HCT116 (cell line): ENCODE results near the gene FRMD3. TPM values are rescaled to one million over a fixed set of nuclear protein-coding genes. Genes with fewer than 3 reads are reported as not detected.

Experiments used
- ATAC-seq: fragments of 200-7000 bp; cut with Tn5 transposase; 2 replicates; pipeline ENCODE4 v1.9.1; 2020; ENCODE audit warnings: mild to moderate bottlenecking, moderate library complexity
- BruUV-seq: library from RNA; stranded (reverse); fragments of 400-500 nt; replicated peaks from 2 replicates; lab custom pipeline; 2021; lab: Mats Ljungman, UMichigan
- CTCF ChIA-PET: fragments of 300-600 bp; sonication (Branson Sonifier 250); formaldehyde crosslinking; loops from one replicate; lab custom pipeline; 2021; ENCODE audit warnings: antibody characterized with exemption; lab: Charles Lee
- POLR2A ChIA-PET: fragments of 300-600, 350-600 bp; sonication (Branson Sonifier 250); formaldehyde crosslinking; loops from one replicate; lab custom pipeline; 2021; ENCODE audit warnings: antibody characterized with exemption; lab: Charles Lee
- RAD21 ChIA-PET, 2 experiments: fragments of 300-600 bp; sonication (Branson Sonifier 250); formaldehyde crosslinking; loops; one replicate each; lab custom pipeline; 2023; ENCODE audit warnings: low total read pairs in 2 of 2; ENCODE audit not compliant: uncharacterized antibody in 2 of 2, unreplicated experiment in 2 of 2, low non-redundant PET in 1 of 2; lab: Charles Lee
- DNase-seq: peaks from one replicate; pipeline ENCODE4 v3.0.0-alpha.2; 2010; ENCODE audit warnings: low read depth, low spot score
- H2AFZ ChIP-seq: fragments of 200-600 bp; shearing (Covaris generic), sonication (generic); 2 replicates; pipeline ENCODE4 v1.6.1; 2017; ENCODE audit warnings: low read depth, mixed run types, mixed read lengths, antibody characterized with exemption, low read length; ENCODE audit not compliant: poor library complexity, severe bottlenecking
- H3K27ac ChIP-seq: 2 replicates; pipeline ENCODE4 v1.5.1; 2012; ENCODE audit warnings: low read depth, low read length
- H3K27me3 ChIP-seq: fragments of 200-600 bp; sonication (generic); 2 replicates; pipeline ENCODE4 v1.6.1; 2016; ENCODE audit warnings: mixed run types, low read length, mixed read lengths; ENCODE audit not compliant: insufficient read depth
- H3K36me3 ChIP-seq, 2 experiments: fragments of 200-500 bp in 1 of 2; fragments of 200-600 bp in 1 of 2; sonication (Bioruptor generic) in 1 of 2; sonication (generic) in 1 of 2; 2 replicates each; pipeline versions ENCODE4 v1.5.1 to v1.6.1; 2014 to 2016; ENCODE audit warnings: low read length in 2 of 2, inconsistent platforms in 1 of 2, mixed read lengths in 1 of 2, mixed run types in 1 of 2; ENCODE audit not compliant: insufficient read depth in 2 of 2, control insufficient read depth in 1 of 2
- H3K4me1 ChIP-seq, 2 experiments: fragments of 200-600 bp in 1 of 2; sonication (generic) in 1 of 2; 2 replicates each; pipeline versions ENCODE4 v1.5.1 to v1.6.1; 2012 to 2017; ENCODE audit warnings: low read length in 2 of 2, inconsistent platforms in 1 of 2, mild to moderate bottlenecking in 1 of 2, mixed read lengths in 1 of 2, mixed run types in 1 of 2, moderate library complexity in 1 of 2; ENCODE audit not compliant: insufficient read depth in 2 of 2, control insufficient read depth in 1 of 2
- H3K4me2 ChIP-seq: fragments of 200-600 bp; sonication (generic); 2 replicates; pipeline ENCODE4 v1.6.1; 2017; ENCODE audit warnings: mixed run types, low read length, mixed read lengths
- H3K4me3 ChIP-seq, 2 experiments: fragments of 200-600 bp in 1 of 2; sonication (generic) in 1 of 2; replicated peaks in 1 of 2; 2 replicates each; pipeline ENCODE4 v1.5.1; 2011 to 2016; ENCODE audit warnings: low read length in 2 of 2, control low read depth in 1 of 2, low read depth in 1 of 2, mild to moderate bottlenecking in 1 of 2, mixed read lengths in 1 of 2, mixed run types in 1 of 2
- H3K79me2 ChIP-seq: fragments of 200-600 bp; sonication (generic); 2 replicates; pipeline ENCODE4 v1.6.1; 2017; ENCODE audit warnings: mild to moderate bottlenecking, mixed run types, low read length, moderate library complexity, mixed read lengths; ENCODE audit not compliant: insufficient read depth
- H3K9ac ChIP-seq: fragments of 200-600 bp; sonication (generic); 2 replicates; pipeline ENCODE4 v1.6.1; 2016; ENCODE audit warnings: low read length, mixed read lengths
- H3K9me2 ChIP-seq: fragments of 200-600 bp; sonication (generic), shearing (Covaris generic); 2 replicates; pipeline ENCODE4 v1.6.1; 2017; ENCODE audit warnings: mixed run types, mild to moderate bottlenecking, moderate library complexity; ENCODE audit not compliant: insufficient read depth
- H3K9me3 ChIP-seq, 2 experiments: fragments of 200-500 bp in 1 of 2; fragments of 200-600 bp in 1 of 2; sonication (Bioruptor generic) in 1 of 2; sonication (generic) in 1 of 2; 2 replicates each; pipeline ENCODE4 v1.6.1; 2014 to 2017; ENCODE audit warnings: low read length in 2 of 2, mixed read lengths in 2 of 2, inconsistent platforms in 1 of 2, low read depth in 1 of 2, mild to moderate bottlenecking in 1 of 2, mixed run types in 1 of 2, moderate library complexity in 1 of 2; ENCODE audit not compliant: control insufficient read depth in 1 of 2, insufficient read depth in 1 of 2
- H4K20me1 ChIP-seq: fragments of 200-600 bp; sonication (generic), shearing (Covaris generic); 2 replicates; pipeline ENCODE4 v1.6.1; 2017; ENCODE audit warnings: mixed run types, mild to moderate bottlenecking, moderate library complexity; ENCODE audit not compliant: insufficient read depth
- ATF3 ChIP-seq: IDR thresholded peaks from 2 replicates; pipeline ENCODE4 v1.6.1; 2012
- CEBPB ChIP-seq: IDR thresholded peaks from 2 replicates; pipeline ENCODE4 v1.6.1; 2012; ENCODE audit warnings: low read depth
- CTCF ChIP-seq, 3 experiments: fragments of 200-600 bp in 1 of 3; sonication (generic) in 1 of 3; IDR thresholded peaks in 2 of 3; conservative IDR thresholded peaks in 1 of 3; 2 replicates each; pipeline ENCODE4 v1.5.1; 2012 to 2017; ENCODE audit warnings: low read depth in 2 of 3, low read length in 2 of 3, antibody characterized with exemption in 1 of 3, borderline replicate concordance in 1 of 3, control low read depth in 1 of 3, mild to moderate bottlenecking in 1 of 3, mixed read lengths in 1 of 3, mixed run types in 1 of 3, moderate library complexity in 1 of 3; ENCODE audit not compliant: insufficient read depth in 1 of 3
- EGR1 ChIP-seq: IDR thresholded peaks from 2 replicates; pipeline ENCODE4 v1.6.1; 2012; ENCODE audit warnings: low read depth
- ELF1 ChIP-seq: IDR thresholded peaks from 2 replicates; pipeline ENCODE4 v1.6.1; 2012; ENCODE audit warnings: low read depth, borderline replicate concordance
- EZH2 ChIP-seq: fragments of 200-600 bp; sonication (generic); IDR thresholded peaks from 2 replicates; pipeline ENCODE4 v1.6.1; 2017; ENCODE audit warnings: antibody characterized with exemption, mixed run types
- FOSL1 ChIP-seq: IDR thresholded peaks from 2 replicates; pipeline ENCODE4 v1.6.1; 2012; ENCODE audit warnings: low read depth
- JUND ChIP-seq: IDR thresholded peaks from 2 replicates; pipeline ENCODE4 v1.6.1; 2012
- POLR2A ChIP-seq: IDR thresholded peaks from 2 replicates; pipeline ENCODE4 v1.7.0; 2011; ENCODE audit warnings: borderline replicate concordance; ENCODE audit not compliant: insufficient read depth, insufficient read length; ENCODE audit errors: extremely low read depth
- RAD21 ChIP-seq: IDR thresholded peaks from 2 replicates; pipeline ENCODE4 v1.6.1; 2012; ENCODE audit warnings: low read depth, mild to moderate bottlenecking
- SP1 ChIP-seq: IDR thresholded peaks from 2 replicates; pipeline ENCODE4 v1.6.1; 2012; ENCODE audit warnings: low read depth
- SRF ChIP-seq: IDR thresholded peaks from 2 replicates; pipeline ENCODE4 v1.6.1; 2012; ENCODE audit warnings: low read depth
- TCF7L2 ChIP-seq: IDR thresholded peaks from 2 replicates; pipeline ENCODE4 v1.7.0; 2011; ENCODE audit warnings: borderline replicate concordance, inconsistent platforms; ENCODE audit not compliant: insufficient read depth, insufficient read length; ENCODE audit errors: extremely low read depth
- ZBTB33 ChIP-seq: IDR thresholded peaks from 2 replicates; pipeline ENCODE4 v1.6.1; 2011; ENCODE audit warnings: mild to moderate bottlenecking, low read length, moderate library complexity; ENCODE audit not compliant: insufficient replicate concordance; ENCODE audit errors: extremely low read depth
- ZFX ChIP-seq: fragments of 450-650 bp; IDR thresholded peaks from 2 replicates; pipeline ENCODE4 v1.6.1; 2017
- intact Hi-C: fragments of 100-400 bp; cut with micrococcal nuclease; formaldehyde crosslinking; loops from 2 replicates; pipeline ENCODE4 v1.10.0; 2022
- total RNA-seq: library from RNA; stranded (reverse); gene quantifications from one replicate; pipeline ENCODE4 v1.2.1, GENCODE V29; 2021; ENCODE audit not compliant: unreplicated experiment

FRMD3 gene
- total RNA-seq, 1 experiment from 2014 or later = 0.89 TPM

- no peaks in the 10 kb centered on the region for H4K20me1 ChIP-seq
- ChIA-PET CTCF (no interaction called here), RAD21 (no interaction called here), POLR2A (no interaction called here)
- no peak overlapping the region for H3K9ac ChIP-seq
- no peak for ATAC-seq
- H3K9me3 ChIP-seq = no peaks in the 10 kb centered on the region
- peaks cover 10 to 24% of the 10 kb centered on the region in 2 experiments; a peak in 3 of 4 replicates for H3K4me1 ChIP-seq
- H3K27ac ChIP-seq = no peak overlapping the region
- DNase-seq = no peak
- BruUV-seq = no TSS peak
- no peak overlapping the region for H3K4me2 ChIP-seq
- no peak overlapping the region for H3K4me3 ChIP-seq
- intact Hi-C loops = no loop called here
- TF ChIP-seq CTCF (IDR thresholded peaks at IDR 0.05 in 2 of 3, conservative IDR thresholded peaks at IDR 0.05 in 1 of 3; ENCODE audit: borderline replicate concordance in 1 of 3, insufficient read depth in 1 of 3, low read depth in 2 of 3, low read length in 2 of 3) (no peak), EZH2 (no peak), JUND (no peak), SRF (no peak), SP1 (no peak), FOSL1 (no peak), TCF7L2 (no peak), ZBTB33 (no peak), EGR1 (no peak), ZFX (no peak), CEBPB (no peak), POLR2A (no peak), ELF1 (no peak), ATF3 (no peak), RAD21 (no peak)
- TF ChIP-seq, all 23 proteins: peak for 0
- no peaks in the 10 kb centered on the region for H3K27me3 ChIP-seq
- H2AFZ ChIP-seq = no peak overlapping the region
- no peaks in the 10 kb centered on the region for H3K79me2 ChIP-seq
- H3K9me2 ChIP-seq = no peaks in the 10 kb centered on the region
- H3K36me3 ChIP-seq = no peaks in the 10 kb centered on the region
These were observed 109.0 kb downstream of the FRMD3 start for GRCh38 chr9:83429229-83429628.
